GM19463 (cell line): ENCODE measurements around the gene CEP78.
"Not testable (repeated sequence)": the region's sequence is repeated elsewhere in the genome, so short reads cannot be mapped to it uniquely, and the experiment has no call there.

Experiments
- ATAC-seq: cut with Tn5 transposase; IDR thresholded peaks from one replicate; pipeline ENCODE4 v1.9.1; 2021; ENCODE audit warnings: mild to moderate bottlenecking, moderate library complexity; ENCODE audit not compliant: unreplicated experiment

CEP78 gene

DNA sequence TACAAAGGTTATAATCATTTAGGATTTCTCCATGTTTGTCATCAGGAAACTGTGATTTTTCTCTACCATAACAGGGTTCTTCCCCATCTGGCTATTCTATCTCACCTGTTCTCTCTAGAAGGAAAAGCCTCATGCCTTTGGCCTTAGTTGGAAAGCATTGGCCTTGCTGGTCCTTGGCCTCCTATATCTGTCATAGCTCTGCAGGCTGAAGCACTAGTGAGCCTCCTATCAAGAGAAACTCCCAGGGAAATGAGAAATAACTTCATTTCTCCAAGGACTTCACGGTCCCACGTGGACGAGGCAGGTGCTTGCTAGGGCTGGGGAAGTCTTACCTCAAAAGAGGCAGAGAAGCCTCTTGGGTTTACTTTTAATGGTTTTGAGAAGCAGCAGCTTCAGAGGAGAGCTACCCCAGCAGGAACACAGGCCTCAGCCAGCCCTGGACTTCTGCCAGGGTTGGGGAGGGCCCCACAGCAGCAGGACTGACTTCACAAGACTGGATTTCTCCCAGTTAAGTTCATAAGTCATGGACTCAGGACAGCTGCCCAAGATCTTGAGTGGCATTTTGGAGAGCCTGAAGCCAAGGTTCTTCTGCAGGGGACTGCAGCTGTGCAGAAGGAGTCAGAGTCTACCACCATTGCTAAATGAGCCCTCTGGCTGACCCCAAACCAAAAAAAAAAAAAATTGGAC, 45.2 kb downstream of the CEP78 start:
- no peak for ATAC-seq

DNA sequence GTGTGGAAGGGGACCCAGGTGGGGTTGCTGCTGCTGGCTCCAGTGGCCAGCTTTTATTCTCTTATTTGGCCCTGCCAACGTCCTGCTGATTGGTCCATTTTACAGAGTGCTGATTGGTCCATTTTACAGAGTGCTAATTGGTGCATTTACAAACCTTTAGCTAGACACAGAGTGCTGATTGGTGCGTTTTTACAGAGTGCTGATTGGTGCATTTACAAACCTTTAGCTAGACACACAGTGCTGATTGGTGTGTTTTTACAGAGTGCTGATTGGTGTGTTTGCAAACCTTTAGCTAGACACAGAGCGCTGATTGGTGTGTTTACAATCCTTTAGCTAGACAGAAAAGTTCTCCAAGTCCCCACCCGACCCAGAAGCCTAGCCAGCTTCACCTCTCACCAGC, 48.3 kb downstream of the CEP78 start:
- ATAC-seq: not testable (repeated sequence)

DNA sequence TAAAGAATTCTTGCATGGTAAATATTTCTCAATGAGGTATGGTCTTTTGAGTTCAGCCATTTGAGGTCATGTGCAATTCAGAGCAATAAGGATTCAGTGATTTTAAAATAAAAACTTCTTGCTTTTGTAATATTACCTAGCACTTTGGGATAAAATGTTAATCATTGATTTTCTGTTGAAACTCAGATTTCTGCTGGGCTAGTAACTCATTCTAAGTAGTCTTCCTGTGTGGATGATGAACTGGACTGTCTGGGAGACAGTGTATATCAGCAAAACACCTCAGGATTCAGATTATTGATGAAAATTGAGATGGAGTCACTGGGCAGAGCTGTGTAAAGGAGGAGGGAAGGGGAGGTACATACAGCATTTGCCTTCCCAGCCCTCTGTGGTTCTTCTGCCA, 50.2 kb downstream of the CEP78 start:
- ATAC-seq: no peak

DNA sequence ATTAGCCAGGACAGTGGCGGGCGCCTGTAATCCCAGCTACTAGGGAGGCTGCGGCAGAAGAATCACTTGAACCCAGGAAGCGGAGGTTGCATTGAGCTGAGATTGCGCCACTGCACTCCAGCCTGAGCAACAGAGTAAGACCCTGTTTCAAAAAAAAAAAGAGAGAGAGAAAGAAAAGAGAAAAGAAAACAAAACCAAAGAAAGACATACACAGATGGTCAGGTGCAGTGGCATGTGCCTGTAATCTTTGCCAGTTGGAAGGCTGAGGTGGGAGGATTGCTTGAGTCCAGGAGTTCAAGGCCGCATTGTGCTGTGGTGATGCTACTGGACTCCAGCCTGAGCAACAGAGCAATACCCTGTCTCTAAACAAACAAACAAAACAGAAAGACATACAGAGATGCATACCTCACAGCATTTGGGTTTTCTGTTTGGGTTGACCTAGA, 51.1 kb downstream of the CEP78 start:
- no peak for ATAC-seq

DNA sequence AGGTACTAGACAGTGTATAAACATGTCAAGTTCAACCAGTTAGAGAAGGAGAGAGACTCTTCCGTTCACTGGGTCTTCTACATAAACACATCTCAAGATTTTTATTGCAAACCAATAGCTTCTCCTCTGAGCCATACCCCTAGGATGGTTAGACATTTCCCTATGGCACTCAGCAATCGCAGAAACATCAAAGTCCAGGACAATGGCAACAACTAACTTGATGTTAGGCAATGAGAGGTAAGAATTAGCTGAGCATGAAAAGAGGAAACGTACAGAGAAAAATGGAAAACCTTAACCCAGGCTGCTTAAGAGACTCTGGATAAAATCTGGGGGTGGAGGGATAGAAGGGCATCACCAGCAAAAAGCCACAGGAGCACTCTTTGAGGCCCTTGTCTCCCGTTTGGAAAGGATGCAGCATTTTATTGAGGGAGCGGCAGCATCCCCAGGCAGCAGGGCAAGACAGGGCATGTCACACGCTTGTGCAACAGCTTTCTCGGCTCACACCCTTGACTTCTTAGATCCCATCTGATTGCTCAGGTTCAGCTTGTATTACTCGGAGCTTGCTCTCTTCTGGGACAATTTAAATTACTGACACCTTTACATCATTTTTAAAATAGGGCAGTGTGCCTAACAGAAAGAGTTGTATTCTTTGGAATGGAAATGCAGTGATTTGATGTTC, 52.5 kb downstream of the CEP78 start:
- no peak for ATAC-seq

DNA sequence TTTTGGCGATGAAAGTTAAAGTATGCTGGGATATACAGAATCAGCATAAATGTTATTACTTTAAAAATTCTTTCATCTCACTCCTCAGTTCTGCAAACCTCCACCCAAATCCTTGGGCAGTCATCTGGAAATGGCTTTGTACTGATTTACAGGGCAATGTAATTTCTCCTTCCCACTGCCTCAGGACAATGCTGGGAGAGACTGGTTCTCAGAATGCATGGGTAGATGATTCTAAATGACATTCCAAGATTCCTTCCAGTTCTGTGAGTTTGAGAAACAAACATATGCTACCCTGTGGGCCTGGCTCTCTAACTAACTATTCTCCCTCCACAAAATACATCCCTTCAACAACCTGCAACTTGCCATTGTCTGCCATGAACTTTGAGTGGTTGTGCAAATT, 53.6 kb downstream of the CEP78 start:
- no peak for ATAC-seq

DNA sequence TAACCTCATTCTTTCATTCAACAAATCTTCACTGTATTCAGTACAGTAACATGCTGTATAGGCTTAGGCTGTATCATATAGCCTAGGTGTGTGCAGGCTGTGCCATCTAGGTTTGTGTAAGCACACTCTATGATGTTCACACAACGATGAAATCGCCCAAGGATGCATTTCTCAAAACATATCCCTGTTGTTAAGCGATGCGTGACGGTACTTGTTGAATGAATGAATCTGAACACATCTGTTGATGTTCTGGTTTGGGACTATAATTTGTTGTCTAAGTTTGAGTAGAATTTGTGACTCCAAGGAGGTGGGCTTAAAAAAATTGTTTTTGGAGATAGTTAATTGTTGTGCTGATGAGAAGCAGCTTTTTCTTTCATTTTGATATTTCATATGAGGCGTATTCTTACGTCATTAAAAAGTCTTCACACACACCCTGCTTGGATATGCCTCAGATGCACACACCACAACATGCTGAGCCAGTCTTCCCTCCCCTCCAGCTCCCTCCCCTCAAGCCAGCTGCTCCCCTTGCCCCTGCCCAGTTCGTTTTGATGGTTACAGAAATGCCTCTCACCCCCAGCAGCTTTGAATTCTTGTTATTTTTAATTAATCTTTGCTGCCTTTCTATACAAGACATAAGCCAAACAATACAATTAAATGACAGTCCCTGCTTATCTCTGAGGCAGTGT, 55.5 kb downstream of the CEP78 start:
- ATAC-seq: no peak

DNA sequence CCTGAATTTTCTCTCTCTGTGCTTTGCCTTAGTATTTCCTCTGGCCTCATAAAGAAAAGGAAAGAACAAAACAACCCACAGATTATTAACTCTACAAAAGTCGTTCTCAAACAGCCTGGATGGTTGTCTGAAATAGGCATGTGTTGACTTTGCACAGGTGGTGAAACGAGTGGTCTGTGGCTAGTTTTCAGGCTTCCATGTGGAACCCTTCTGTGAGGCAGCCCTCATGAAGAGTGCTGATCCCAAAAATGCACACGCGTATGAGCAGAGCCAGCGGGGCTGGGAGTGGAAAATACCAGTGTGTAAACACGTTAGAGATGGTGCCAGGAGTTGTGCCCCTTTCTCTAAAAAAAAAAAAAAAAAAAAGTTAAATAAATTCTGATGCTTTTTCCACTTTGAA, 56.2 kb downstream of the CEP78 start:
- no peak for ATAC-seq

DNA sequence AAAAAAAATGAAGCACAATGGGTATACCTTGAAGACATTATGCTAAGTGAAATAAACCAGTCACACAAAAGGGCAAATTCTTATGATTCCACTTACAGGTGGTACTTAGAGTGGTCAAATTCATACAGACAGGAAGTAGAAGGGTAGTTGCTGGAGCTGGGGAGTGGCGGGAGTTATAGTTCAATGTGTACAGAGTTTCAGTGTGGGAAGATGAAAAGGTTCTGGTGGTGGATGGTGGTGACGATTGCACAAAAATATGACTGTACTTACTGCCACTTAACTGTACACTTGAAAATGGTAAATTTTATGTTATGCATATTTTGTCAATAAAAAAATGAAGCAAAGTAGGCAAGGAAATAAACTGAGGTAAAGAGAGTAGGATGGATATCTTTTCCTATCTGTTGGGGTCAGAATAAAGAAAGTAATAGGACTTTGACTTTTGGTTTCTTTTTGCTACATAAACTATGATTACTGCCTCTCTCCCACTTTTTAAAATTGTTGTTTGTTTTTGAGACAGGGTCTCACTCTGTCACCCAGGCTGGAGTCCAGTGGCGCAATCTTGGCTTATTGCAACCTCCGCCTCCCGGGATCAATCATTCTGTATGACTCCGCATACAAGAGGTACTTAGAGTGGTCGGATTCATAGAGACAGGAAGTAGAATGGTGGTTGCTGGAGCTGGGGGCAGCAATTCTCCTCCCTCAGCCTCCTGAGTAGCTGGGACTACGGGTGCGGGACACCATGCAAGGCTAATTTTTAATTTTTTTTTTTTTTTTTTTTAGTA, 57.0 kb downstream of the CEP78 start:
- ATAC-seq: no peak

DNA sequence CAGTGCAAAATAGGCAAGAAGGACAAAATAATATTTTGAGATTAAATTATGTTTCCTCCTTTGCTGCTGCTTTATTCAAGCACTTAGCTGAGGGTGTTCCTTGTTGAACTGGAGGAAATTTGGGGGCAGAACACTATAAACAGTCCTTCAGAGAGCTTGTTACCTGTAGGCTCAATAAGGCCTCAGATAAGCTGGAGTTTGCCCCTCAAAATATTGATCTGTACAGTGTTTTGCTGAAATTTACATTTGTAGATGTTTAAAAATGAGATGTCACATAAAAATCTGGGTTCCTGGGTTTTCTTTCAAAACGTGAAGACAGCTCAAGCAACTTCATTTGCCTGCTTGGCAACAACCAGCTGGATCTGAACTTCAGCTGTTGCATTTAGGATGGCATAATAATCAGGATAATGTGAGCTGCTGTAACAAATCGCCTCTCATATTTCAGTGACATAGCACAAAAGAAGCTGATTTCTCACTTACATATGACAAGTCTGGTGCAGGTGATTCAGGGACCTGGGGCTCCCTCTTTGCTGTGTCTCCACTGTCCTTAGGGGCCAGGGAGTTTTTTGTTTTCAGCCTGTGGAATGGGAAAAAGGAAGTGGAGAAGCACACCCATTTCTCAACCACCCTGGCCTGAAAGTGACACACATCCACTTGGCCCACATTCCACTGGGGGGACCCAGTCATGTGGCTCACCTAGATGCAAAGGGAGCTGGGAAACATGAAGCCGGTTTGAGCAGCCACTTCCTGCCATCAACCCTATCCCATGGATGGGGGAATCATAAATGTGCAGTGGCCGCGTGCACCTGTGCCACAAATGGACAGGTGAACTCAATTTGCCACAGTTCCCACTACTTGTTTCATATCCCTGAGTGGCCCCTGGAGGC, 58.7 kb downstream of the CEP78 start:
- ATAC-seq: no peak

DNA sequence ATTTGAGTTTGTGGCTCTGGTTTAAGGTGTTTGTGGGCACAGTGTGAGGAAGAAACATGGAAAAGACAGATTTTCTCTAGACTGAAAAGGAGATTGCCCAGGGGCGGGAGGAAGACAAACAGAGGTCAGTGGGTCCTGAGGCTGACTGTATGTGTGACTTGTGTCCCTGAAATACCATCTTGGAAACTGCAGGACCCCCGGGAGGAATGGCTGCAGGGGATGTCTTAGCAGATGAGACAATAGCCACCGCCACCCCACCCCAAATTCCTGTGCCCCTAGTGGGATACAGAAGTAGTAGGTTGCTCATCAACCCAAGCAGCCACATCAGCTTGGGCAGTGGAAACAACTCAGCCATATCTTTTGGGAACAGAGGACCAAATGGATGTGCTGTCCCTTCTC, 59.3 kb downstream of the CEP78 start:
- ATAC-seq: no peak

DNA sequence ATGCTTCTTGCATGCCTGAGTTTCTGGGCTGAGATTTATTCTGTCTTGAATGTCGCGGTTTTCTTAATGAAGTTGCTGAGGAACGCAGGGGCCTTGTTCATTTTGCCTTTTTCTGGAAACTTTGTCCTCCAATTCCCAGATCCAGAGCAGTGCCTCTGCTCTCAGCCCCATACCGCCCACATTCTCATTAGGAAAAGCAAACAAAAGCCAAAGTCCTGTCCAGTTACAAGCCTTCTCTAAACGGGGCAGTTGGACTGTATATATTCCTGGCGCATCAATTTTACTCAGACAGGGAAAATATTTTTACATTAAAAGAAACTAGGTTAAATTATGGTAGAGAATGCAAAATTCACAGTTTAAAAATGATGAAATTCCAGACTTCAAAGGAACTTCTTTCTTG, 59.9 kb downstream of the CEP78 start:
- ATAC-seq: no peak

DNA sequence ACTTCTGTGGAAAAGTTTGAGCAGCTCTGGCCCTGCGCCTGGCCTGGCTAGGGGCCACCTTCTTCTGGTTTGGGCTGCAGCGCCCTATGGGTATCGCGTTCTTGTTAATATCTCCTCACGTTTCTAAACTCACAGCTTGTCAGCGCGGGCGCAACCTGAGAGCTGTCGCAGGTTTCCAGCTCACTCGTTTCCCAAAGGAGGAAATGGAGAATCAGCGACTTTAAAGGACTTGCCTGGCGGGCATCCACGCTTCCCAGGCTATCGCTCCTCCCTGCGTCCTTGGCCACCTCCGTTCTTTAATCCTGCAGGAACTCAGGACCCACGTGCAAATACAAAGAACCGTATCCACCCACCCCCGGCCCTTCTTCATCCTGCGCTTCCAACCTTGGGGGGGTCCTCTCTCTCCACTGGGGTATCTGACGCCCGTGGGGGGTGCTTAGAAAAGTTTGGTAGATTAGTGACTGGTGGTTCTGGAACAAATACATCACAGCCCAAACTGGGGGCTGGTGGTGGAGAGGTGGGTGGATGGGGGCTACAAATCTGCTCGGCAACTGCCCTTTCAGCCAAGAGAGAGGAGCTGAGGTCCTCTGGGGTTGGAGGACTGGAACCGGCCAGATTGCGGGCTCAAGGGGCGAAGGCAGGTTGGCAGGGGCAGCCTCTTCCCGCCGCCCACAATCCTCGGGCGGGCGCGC, 60.5 kb downstream of the CEP78 start:
- no peak for ATAC-seq

DNA sequence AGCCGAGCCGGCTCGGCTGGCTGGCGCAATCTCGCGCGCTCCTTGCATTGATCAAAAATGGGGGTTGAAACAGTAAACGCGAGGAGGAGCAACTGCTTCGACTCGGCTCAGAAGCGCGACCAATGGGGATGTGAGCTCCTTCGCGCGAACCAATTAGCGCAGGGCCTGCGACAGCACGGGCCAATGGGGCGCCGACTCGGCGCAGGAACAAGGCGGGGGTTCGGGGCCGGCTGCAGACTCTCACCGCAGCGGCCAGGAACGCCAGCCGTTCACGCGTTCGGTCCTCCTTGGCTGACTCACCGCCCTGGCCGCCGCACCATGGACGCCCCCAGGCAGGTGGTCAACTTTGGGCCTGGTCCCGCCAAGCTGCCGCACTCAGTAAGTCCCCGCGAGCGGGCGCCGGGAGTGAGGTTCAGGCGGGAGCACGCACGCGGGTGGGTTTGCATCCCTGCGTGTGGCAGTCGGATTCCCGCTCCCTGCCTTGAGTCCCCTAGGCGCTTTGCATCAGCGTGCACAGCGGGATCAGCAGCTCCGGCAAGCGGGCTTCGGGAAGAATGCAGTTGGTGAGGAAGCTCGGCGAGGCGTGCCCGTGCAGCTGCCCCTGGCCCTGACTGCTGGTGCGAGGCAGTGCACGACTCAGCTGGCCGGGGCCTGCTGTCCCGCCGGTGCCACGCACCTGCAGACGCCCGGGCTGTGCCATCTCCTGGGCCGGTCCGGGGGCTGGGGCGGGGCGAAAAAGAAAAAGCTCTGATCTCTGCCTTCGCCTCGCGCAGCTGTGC, 61.2 kb downstream of the CEP78 start, which contains the start of gene PSAT1:
PSAT1 (plus strand) TSS at position 233 of the 779 bp plus-strand sequence; CDS start at position 319, 86 bp downstream.
- peak; percentile 96 for ATAC-seq

DNA sequence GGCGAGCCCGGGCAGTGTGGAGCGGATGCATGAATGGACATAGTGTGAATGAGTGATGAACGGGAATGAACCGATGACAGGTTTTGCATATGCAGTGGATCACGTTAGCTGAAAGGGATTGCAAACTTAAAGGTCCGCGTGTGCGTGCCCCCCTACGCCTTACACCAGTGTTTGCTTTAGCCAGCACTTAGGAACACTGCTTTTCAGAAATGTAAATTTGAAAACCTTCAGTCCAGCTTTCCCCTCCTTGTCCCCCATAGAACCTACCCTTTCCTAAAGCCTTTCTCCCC, 61.7 kb downstream of the CEP78 start:
- ATAC-seq: no peak

DNA sequence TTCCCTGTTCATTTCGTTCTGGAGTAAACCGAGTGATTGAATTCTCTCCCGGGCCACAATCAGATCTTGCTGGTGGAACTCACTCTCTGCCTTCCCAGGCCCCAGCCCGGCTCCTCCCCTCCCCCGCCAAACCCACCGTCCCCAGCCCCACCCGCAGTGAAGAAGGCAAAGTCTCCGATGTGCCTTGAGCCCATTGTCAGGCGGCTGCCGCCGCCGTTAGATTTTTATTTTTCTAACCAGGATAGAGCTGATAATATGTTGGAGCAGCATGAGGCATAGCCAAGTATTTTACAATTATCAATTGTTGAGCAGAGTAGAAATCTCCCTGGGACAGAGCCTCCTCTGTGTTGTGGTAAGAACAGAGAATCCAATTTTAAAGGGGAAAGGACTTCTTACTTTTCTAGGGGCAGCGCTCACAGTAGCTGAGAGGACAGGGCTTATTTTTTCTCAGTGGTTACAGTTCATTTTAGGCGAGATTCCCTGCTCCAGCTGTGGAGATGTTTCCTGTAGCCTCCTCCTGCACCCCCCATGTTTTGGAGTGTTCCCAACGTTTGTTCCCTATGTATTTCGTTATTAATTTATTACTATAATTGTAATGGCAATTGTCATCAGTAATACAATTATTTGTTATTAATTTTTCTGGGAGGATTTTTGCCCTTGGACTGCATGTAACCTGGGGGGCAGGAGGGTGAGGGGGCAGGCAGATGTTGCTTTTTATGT, 62.3 kb downstream of the CEP78 start:
- ATAC-seq: no peak

DNA sequence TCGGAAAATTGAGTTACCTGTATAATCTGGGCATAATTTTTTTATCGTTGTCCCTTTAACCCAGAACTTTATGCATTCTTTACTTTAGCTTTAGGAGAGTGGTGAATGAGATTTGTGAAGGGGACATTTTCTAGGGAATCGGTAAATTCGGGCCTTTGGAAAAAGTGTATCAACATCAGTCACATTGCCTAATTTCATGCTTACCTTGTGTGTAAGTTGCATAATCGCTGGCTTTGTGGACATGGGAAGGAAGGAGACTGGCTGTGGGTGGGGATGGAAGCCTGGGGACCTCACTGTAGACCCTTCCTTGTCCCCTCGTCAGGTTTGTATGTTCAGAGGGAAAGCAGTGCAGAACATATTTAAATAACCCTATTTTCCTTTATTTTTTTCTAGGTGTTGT, 64.3 kb downstream of the CEP78 start:
- ATAC-seq: no peak

DNA sequence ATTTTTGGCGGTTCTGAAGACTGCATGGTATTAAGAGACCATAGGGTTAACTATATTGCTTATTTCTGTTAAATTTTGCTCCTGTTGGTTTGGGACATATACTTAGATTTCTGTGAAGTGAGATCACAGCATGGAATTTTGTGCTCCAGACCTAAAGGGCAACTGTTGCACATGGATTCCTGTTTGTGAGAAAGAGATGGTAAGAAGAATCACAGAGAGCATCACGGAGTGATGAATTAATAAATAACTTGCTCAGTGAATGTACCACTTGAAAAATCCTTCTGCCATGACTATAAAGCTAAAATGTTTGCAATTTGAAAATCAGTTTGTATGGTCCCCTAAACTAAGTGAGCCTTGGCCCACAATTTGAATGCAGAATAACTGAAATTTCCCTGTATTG, 65.6 kb downstream of the CEP78 start:
- ATAC-seq: no peak
